NCI-H1694 treated with DMSO at 0.1 percent for 48 hours (cell line): Measurements from ENCODE around the gene CDK11A.
"Not testable (repeated sequence)": the region's sequence is repeated elsewhere in the genome, so short reads cannot be mapped to it uniquely, and the experiment has no call there.

Experiments
- DNase-seq: peaks from one replicate; lab custom pipeline; 2025; lab: John Stamatoyannopoulos, UW

Gene CDK11A

GRCh38 chr1:1726088-1726487, 1.9 kb upstream of the CDK11A start:
- DNase-seq, result not testable (repeated sequence)

GRCh38 chr1:1721201-1721600, 3.0 kb downstream of the CDK11A start:
- DNase-seq, result no peak

GRCh38 chr1:1715109-1715883, 8.9 kb downstream of the CDK11A start:
- not testable (repeated sequence) for DNase-seq

- DNase-seq, result not testable (repeated sequence)
Measured at GRCh38 chr1:1707897-1708296, 16.3 kb downstream of the CDK11A start.

GRCh38 chr1:1707241-1707640, 16.9 kb downstream of the CDK11A start:
- not testable (repeated sequence) for DNase-seq

GRCh38 chr1:1705623-1706022, 18.5 kb downstream of the CDK11A start:
- not testable (repeated sequence) for DNase-seq

- DNase-seq, result not testable (repeated sequence)
Measured at GRCh38 chr1:1704284-1704957, 19.7 kb downstream of the CDK11A start.

GRCh38 chr1:1703796-1704195, 20.4 kb downstream of the CDK11A start:
- DNase-seq, result no peak

- not testable (repeated sequence) for DNase-seq
Measured at GRCh38 chr1:1702506-1702905, 21.7 kb downstream of the CDK11A start.

GRCh38 chr1:1700557-1700956, 23.6 kb downstream of the CDK11A start:
- DNase-seq, result not testable (repeated sequence)

GRCh38 chr1:1700067-1700466, 24.1 kb downstream of the CDK11A start:
- DNase-seq, result not testable (repeated sequence)

GRCh38 chr1:1699061-1699460, 25.1 kb downstream of the CDK11A start:
- DNase-seq, result not testable (repeated sequence)

- not testable (repeated sequence) for DNase-seq
Measured at GRCh38 chr1:1697358-1698183, 26.6 kb downstream of the CDK11A start.

GRCh38 chr1:1696431-1697357, 27.5 kb downstream of the CDK11A start:
- DNase-seq, result not testable (repeated sequence)

- peak; percentile 8 for DNase-seq
Measured at GRCh38 chr1:1692714-1693647, 31.2 kb downstream of the CDK11A start, which contains the start of gene SLC35E2B. Gene SLC35E2B, minus strand, starts transcription at chr1:1692795. Its CDS starts 16,096 bp downstream, at chr1:1676699.

GRCh38 chr1:1692324-1692713, 31.8 kb downstream of the CDK11A start:
- peak; percentile 3 for DNase-seq

- not testable (repeated sequence) for DNase-seq
Measured at GRCh38 chr1:1691443-1691842, 32.7 kb downstream of the CDK11A start.

GRCh38 chr1:1689526-1689925, 34.6 kb downstream of the CDK11A start:
- not testable (repeated sequence) for DNase-seq

GRCh38 chr1:1687846-1688245, 36.3 kb downstream of the CDK11A start:
- no peak for DNase-seq
